HG02623 (cell line): ENCODE data around the gene GPLD1.
"Not testable (repeated sequence)": the region's sequence is repeated elsewhere in the genome, so short reads cannot be mapped to it uniquely, and the experiment has no call there.

ENCODE experiments used
- ATAC-seq: cut with Tn5 transposase; IDR thresholded peaks from one replicate; pipeline ENCODE4 v1.9.1; 2021; ENCODE audit warnings: moderate library complexity; ENCODE audit not compliant: unreplicated experiment

GPLD1 gene

GRCh38 chr6:24384369-24385130, 104.8 kb downstream of the GPLD1 start:
- ATAC-seq, result not testable (repeated sequence)

- ATAC-seq, result not testable (repeated sequence)
These were observed 106.4 kb downstream of the GPLD1 start for GRCh38 chr6:24382891-24383494.

- no peak for ATAC-seq
These were observed 107.2 kb downstream of the GPLD1 start for GRCh38 chr6:24382220-24382540.

- no peak for ATAC-seq
These were observed 107.7 kb downstream of the GPLD1 start for GRCh38 chr6:24381476-24382219.

- peak; percentile 78 for ATAC-seq
These were observed 110.8 kb downstream of the GPLD1 start for GRCh38 chr6:24378473-24379097.
